Measurements from ENCODE around the gene DIAPH3. TPM values are rescaled to one million over a fixed set of nuclear protein-coding genes. Genes with fewer than 3 reads are reported as not detected.

DIAPH3 gene
- total and polyA plus RNA-seq, 2 donors (not counting 1 experiment from before 2014, with no cell fraction given), result 0.03 to 0.10 TPM

- no peak overlapping the region for H3K9ac ChIP-seq (ENCODE audit: low read length)
- Mint-ChIP-seq H3K9me3 (ENCODE audit: insufficient read depth) (no peaks in the 10 kb centered on the region), H3K27ac (no peak overlapping the region), H3K27me3 (no peaks in the 10 kb centered on the region), H3K4me3 (no peak overlapping the region), H3K4me1 (no peaks in the 10 kb centered on the region)
- no peak overlapping the region for H3K4me2 ChIP-seq (replicated peaks; ENCODE audit: low read depth, low read length, poor library complexity, severe bottlenecking)
- no peak overlapping the region for H3K27ac ChIP-seq (ENCODE audit: low read length in 2 of 2)
- no peaks in the 10 kb centered on the region for H3K27me3 ChIP-seq (replicated peaks in 1 of 4; ENCODE audit: control extremely low read depth in 1 of 4, control insufficient read depth in 3 of 4, insufficient read depth in 4 of 4, low read length in 3 of 4)
- ChIA-PET POLR2A (no interaction called here), CTCF (no interaction called here)
- no peak for ATAC-seq (ENCODE audit: low read depth)
- no peaks in the 10 kb centered on the region for H3K79me2 ChIP-seq (ENCODE audit: control insufficient read depth, insufficient read depth, low read length)
- H3K36me3 ChIP-seq (replicated peaks in 1 of 2; ENCODE audit: control extremely low read depth in 1 of 2, control insufficient read depth in 1 of 2, extremely low read depth in 1 of 2, insufficient read depth in 2 of 2, low read length in 1 of 2), result no peaks in the 10 kb centered on the region
- intact Hi-C loops (cut with micrococcal nuclease), result no loop called here
- no peak for DNase-seq
- 100% methylated on average over 1 of the region's 2 CpGs for WGBS (ENCODE audit: insufficient coverage)
- no peak overlapping the region for H3K4me3 ChIP-seq (ENCODE audit: control extremely low read depth in 1 of 5, extremely low read depth in 1 of 5, insufficient read depth in 1 of 5, low read depth in 2 of 5, low read length in 4 of 5)
- peaks cover 0 to 1% (median 0%) of the 10 kb centered on the region in 3 donors for H3K9me3 ChIP-seq (ENCODE audit: control extremely low read depth in 1 of 3, control insufficient read depth in 2 of 3, insufficient read depth in 1 of 3, low read length in 2 of 3)
- TF ChIP-seq EZH2 (IDR thresholded peaks at IDR 0.05; ENCODE audit: borderline replicate concordance, insufficient read depth, low read depth, low read length, poor library complexity, severe bottlenecking), result no peak
- TF ChIP-seq, protein P1, sequence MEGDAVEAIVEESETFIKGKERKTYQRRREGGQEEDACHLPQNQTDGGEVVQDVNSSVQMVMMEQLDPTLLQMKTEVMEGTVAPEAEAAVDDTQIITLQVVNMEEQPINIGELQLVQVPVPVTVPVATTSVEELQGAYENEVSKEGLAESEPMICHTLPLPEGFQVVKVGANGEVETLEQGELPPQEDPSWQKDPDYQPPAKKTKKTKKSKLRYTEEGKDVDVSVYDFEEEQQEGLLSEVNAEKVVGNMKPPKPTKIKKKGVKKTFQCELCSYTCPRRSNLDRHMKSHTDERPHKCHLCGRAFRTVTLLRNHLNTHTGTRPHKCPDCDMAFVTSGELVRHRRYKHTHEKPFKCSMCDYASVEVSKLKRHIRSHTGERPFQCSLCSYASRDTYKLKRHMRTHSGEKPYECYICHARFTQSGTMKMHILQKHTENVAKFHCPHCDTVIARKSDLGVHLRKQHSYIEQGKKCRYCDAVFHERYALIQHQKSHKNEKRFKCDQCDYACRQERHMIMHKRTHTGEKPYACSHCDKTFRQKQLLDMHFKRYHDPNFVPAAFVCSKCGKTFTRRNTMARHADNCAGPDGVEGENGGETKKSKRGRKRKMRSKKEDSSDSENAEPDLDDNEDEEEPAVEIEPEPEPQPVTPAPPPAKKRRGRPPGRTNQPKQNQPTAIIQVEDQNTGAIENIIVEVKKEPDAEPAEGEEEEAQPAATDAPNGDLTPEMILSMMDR (IDR thresholded peaks at IDR 0.05), result no peak
- no peak overlapping the region for H2AFZ ChIP-seq (ENCODE audit: insufficient read depth, low read depth, low read length, poor library complexity, severe bottlenecking)
- no peaks in the 10 kb centered on the region for H3K4me1 ChIP-seq (ENCODE audit: control insufficient read depth in 2 of 2, insufficient read depth in 2 of 2, low read length in 2 of 2)
- H4K20me1 ChIP-seq (ENCODE audit: control insufficient read depth, insufficient read depth, low read length, poor library complexity, severe bottlenecking), result no peaks in the 10 kb centered on the region
Measured at GRCh38 chr13:60095300-60095699, 68.4 kb downstream of the DIAPH3 start.

DNA sequence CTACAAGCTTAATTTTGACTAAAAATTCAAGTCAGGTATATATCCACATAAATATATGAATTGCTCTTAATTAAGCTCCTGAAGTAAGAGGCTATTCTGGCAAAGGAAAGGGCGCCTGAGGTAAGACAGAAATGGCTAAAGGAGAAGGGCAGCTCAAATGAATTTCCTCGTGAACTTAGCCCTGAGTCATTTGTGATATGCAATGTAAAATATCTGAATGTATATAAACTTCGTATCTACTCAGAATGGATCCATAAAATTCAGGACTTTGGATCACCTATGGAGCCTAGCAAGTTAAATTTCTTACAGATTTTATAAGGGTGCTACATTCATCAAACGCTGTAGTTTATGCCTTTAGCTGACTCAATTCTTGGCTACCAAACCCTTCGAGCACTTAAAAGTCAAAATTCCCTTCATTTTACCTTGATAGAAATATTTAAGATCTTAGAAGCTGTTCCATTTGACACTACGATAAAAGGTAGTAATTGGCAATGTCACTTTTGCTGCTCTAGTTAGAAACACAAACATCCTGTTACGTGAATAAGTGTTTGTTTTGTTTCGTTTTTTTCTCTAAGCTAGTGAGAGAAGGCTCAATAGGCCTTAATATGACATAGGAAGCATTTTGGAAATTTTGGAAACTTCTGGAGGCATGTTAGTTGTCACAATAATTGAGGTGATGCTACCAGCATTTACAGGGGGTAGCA, 69.2 kb downstream of the DIAPH3 start:
- ChIA-PET POLR2A (no interaction called here), CTCF (no interaction called here)
- H3K27ac Mint-ChIP-seq, result no peak overlapping the region
- TF ChIP-seq, protein P1 (IDR thresholded peaks at IDR 0.05), result no peak
- TF ChIP-seq EZH2 (IDR thresholded peaks at IDR 0.05; ENCODE audit: borderline replicate concordance, insufficient read depth, low read depth, low read length, poor library complexity, severe bottlenecking), result no peak
- Histone ChIP-seq H3K36me3 (replicated peaks in 1 of 2; ENCODE audit: control extremely low read depth in 1 of 2, control insufficient read depth in 1 of 2, extremely low read depth in 1 of 2, insufficient read depth in 2 of 2, low read length in 1 of 2) (no peaks in the 10 kb centered on the region), H3K9ac (ENCODE audit: low read length) (no peak overlapping the region), H3K4me1 (ENCODE audit: control insufficient read depth in 2 of 2, insufficient read depth in 2 of 2, low read length in 2 of 2) (no peaks in the 10 kb centered on the region), H4K20me1 (ENCODE audit: control insufficient read depth, insufficient read depth, low read length, poor library complexity, severe bottlenecking) (no peaks in the 10 kb centered on the region), H3K27me3 (replicated peaks in 1 of 4; ENCODE audit: control extremely low read depth in 1 of 4, control insufficient read depth in 3 of 4, insufficient read depth in 4 of 4, low read length in 3 of 4) (no peaks in the 10 kb centered on the region), H3K9me3 (ENCODE audit: control extremely low read depth in 1 of 3, control insufficient read depth in 2 of 3, insufficient read depth in 1 of 3, low read length in 2 of 3) (peaks cover 0 to 1% (median 0%) of the 10 kb centered on the region in 3 donors), H3K4me2 (replicated peaks; ENCODE audit: low read depth, low read length, poor library complexity, severe bottlenecking) (no peak overlapping the region), H3K27ac (ENCODE audit: low read length in 2 of 2) (no peak overlapping the region), H3K4me3 (ENCODE audit: control extremely low read depth in 1 of 5, extremely low read depth in 1 of 5, insufficient read depth in 1 of 5, low read depth in 2 of 5, low read length in 4 of 5) (no peak overlapping the region), H2AFZ (ENCODE audit: insufficient read depth, low read depth, low read length, poor library complexity, severe bottlenecking) (no peak overlapping the region), H3K79me2 (ENCODE audit: control insufficient read depth, insufficient read depth, low read length) (no peaks in the 10 kb centered on the region)
- H3K4me1 Mint-ChIP-seq, result no peaks in the 10 kb centered on the region
- no peaks in the 10 kb centered on the region for H3K9me3 Mint-ChIP-seq (ENCODE audit: insufficient read depth)
- DNase-seq (no peak), ATAC-seq (ENCODE audit: low read depth) (no peak)
- 100% methylated on average over 2 of the region's 8 CpGs for WGBS (ENCODE audit: insufficient coverage)
- intact Hi-C loops (cut with micrococcal nuclease), result no loop called here
- no peaks in the 10 kb centered on the region for H3K27me3 Mint-ChIP-seq
- H3K4me3 Mint-ChIP-seq, result no peak overlapping the region
